Spleen (tissue), 11 donors: Measurements from ENCODE around the gene CFAP43. TPM values are rescaled to one million over a fixed set of nuclear protein-coding genes. Genes with fewer than 3 reads are reported as not detected.

Experiments used
- DNase-seq: peaks from one replicate; pipeline ENCODE4 v3.0.0-alpha.2; 2020
- H3K27ac ChIP-seq, 8 donors: fragments of 200-600 bp; sonication (generic) in 7 of 8; 1 replicate in 4 of 8; 2 replicates in 4 of 8; pipeline versions ENCODE4 v1.5.0 to v1.8.0; 2016 to 2021; ENCODE audit warnings: inconsistent platforms in 4 of 8, mild to moderate bottlenecking in 4 of 8, moderate library complexity in 1 of 8
- H3K27me3 ChIP-seq, 7 donors: fragments of 200-600 bp; sonication (generic) in 6 of 7; replicated peaks in 1 of 7; 1 replicate in 4 of 7; 2 replicates in 3 of 7; pipeline versions ENCODE4 v1.5.0 to v1.8.0; 2016 to 2021; ENCODE audit warnings: inconsistent platforms in 3 of 7, mild to moderate bottlenecking in 1 of 7
- H3K36me3 ChIP-seq, 6 donors: fragments of 200-600 bp; sonication (generic) in 5 of 6; 1 replicate in 4 of 6; 2 replicates in 2 of 6; pipeline versions ENCODE4 v1.5.0 to v1.8.0; 2016 to 2021; ENCODE audit warnings: inconsistent platforms in 2 of 6
- H3K4me1 ChIP-seq, 6 donors: fragments of 200-600 bp; sonication (generic) in 5 of 6; 1 replicate in 3 of 6; 2 replicates in 3 of 6; pipeline versions ENCODE4 v1.5.0 to v1.8.0; 2016 to 2021; ENCODE audit warnings: inconsistent platforms in 3 of 6
- H3K4me3 ChIP-seq, 8 donors: fragments of 200-600 bp; sonication (generic) in 7 of 8; 1 replicate in 4 of 8; 2 replicates in 4 of 8; pipeline versions ENCODE4 v1.5.0 to v1.8.0; 2016 to 2021; ENCODE audit warnings: inconsistent platforms in 4 of 8, mild to moderate bottlenecking in 4 of 8, moderate library complexity in 2 of 8
- H3K9me3 ChIP-seq, 8 donors: fragments of 200-600 bp; sonication (generic) in 7 of 8; 1 replicate in 4 of 8; 2 replicates in 4 of 8; pipeline versions ENCODE4 v1.5.0 to v1.8.0; 2016 to 2021; ENCODE audit warnings: inconsistent platforms in 4 of 8
- POLR2A ChIP-seq, 3 donors: fragments of 450-650 bp; IDR thresholded peaks; one replicate each; pipeline ENCODE4 v1.5.1; 2017; ENCODE audit warnings: antibody characterized with exemption in 3 of 3, mild to moderate bottlenecking in 1 of 3
- POLR2AphosphoS5 ChIP-seq, 3 donors: sonication (generic); formaldehyde crosslinking; IDR thresholded peaks; one replicate each; pipeline ENCODE4 v1.5.1; 2017; ENCODE audit warnings: antibody characterized with exemption in 3 of 3
- WGBS, 5 donors: extraction: QIAGEN DNeasy Blood & Tissue Kit in 3 of 5; methylation state at CpG; one replicate each; pipeline versions ENCODE4 v1.1.5 to v1.1.7; 2013 to 2018; 5-methylcytosine and 5-hydroxymethylcytosine counted together
- intact Hi-C: fragments of 100-400 bp; cut with DNase I; formaldehyde crosslinking; loops from one replicate; pipeline ENCODE4 v1.15.0; 2023; ENCODE audit warnings: low total_unique reads
- polyA plus RNA-seq, 3 donors: library from polyadenylated mRNA; stranded (reverse); fragments of 200-250 nt; gene quantifications; one replicate each; pipeline ENCODE4 v1.2.1, GENCODE V29; 2013
- total RNA-seq, 7 donors: library from RNA; depleted of rRNA in 3 of 7; stranded (reverse); fragments of >200 nt in 3 of 7; fragmentation: NEBNext Ultra II Directional in 4 of 7; extraction: Animal tissue kit (Norgen Biotek cat#: 25700) in 4 of 7; gene quantifications; one replicate each; pipeline versions ENCODE4 v1.1.0 to v1.2.1, GENCODE V29; 2016 to 2021
- TF ChIP-seq, protein P1 (sequence below), 11 experiments: fragments of 200-600 bp in 7 of 11; fragments of 450-650 bp in 4 of 11; sonication (generic) in 4 of 11; IDR thresholded peaks in 8 of 11; conservative IDR thresholded peaks in 3 of 11; 1 replicate in 7 of 11; 2 replicates in 4 of 11; pipeline versions ENCODE4 v1.4.0 to v1.8.0; 2016 to 2021; ENCODE audit warnings: antibody characterized with exemption in 11 of 11, inconsistent platforms in 4 of 11, mild to moderate bottlenecking in 1 of 11
- donor health status: healthy with polysubstance abuse.
- donor health status: DM: no; HTN: no; CAD: no; lungs with moderate emphysema.
- donor health status: DM: no; HTN: no; CAD: no.
- donor health status: Bipolar disorder and iron deficiency.
- donor health status: healthy.
- donor health status: DM: no; HTN: no; CAD: no.
- donor health status: DM: yes; HTN: yes; CAD: no.

The CFAP43 gene
- total and polyA plus RNA-seq, 10 donors = 0.13 to 1.1 (median 0.25) TPM; not detected in 1

DNA sequence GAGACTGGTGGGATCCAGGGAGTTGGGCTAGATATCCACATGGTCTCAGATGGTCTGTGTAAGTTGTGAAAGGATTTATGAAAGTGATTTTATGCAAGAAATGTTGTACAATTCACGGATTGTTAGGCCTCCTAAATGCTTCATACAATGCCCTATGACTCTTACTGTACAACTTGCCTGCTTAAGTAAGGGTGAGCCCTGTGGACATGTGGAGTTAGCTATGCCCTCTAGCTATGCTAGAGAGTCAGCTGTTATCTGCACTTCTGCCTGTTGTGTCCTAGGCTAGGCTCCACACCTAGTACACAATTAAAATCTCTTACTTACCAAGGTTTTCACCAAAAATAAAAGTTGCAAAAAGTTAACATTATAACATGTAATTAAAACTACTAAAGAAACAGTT lies 1.7 kb upstream of the CFAP43 start:
- peaks cover 0 to 38% (median 0%) of the 10 kb centered on the region in 7 donors for H3K27me3 ChIP-seq
- H3K9me3 ChIP-seq = peaks cover 0 to 22% (median 14%) of the 10 kb centered on the region in 8 donors
- no peak overlapping the region for H3K4me3 ChIP-seq
- no peak for DNase-seq
- intact Hi-C loops = no loop called here
- TF ChIP-seq POLR2A (IDR thresholded peaks at IDR 0.05) (no peak), POLR2AphosphoS5 (IDR thresholded peaks at IDR 0.05) (no peak)
- TF ChIP-seq, protein P1, sequence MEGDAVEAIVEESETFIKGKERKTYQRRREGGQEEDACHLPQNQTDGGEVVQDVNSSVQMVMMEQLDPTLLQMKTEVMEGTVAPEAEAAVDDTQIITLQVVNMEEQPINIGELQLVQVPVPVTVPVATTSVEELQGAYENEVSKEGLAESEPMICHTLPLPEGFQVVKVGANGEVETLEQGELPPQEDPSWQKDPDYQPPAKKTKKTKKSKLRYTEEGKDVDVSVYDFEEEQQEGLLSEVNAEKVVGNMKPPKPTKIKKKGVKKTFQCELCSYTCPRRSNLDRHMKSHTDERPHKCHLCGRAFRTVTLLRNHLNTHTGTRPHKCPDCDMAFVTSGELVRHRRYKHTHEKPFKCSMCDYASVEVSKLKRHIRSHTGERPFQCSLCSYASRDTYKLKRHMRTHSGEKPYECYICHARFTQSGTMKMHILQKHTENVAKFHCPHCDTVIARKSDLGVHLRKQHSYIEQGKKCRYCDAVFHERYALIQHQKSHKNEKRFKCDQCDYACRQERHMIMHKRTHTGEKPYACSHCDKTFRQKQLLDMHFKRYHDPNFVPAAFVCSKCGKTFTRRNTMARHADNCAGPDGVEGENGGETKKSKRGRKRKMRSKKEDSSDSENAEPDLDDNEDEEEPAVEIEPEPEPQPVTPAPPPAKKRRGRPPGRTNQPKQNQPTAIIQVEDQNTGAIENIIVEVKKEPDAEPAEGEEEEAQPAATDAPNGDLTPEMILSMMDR (IDR thresholded peaks at IDR 0.05 in 8 of 11, conservative IDR thresholded peaks at IDR 0.05 in 3 of 11) = no peak
- 60 to 93% (median 88%) methylated on average over 1 of the region's 1 CpG for WGBS, 5 donors
- H3K27ac ChIP-seq = no peak overlapping the region
- H3K4me1 ChIP-seq = peaks cover 4 to 21% (median 13%) of the 10 kb centered on the region in 6 donors
- H3K36me3 ChIP-seq = no peaks in the 10 kb centered on the region

DNA sequence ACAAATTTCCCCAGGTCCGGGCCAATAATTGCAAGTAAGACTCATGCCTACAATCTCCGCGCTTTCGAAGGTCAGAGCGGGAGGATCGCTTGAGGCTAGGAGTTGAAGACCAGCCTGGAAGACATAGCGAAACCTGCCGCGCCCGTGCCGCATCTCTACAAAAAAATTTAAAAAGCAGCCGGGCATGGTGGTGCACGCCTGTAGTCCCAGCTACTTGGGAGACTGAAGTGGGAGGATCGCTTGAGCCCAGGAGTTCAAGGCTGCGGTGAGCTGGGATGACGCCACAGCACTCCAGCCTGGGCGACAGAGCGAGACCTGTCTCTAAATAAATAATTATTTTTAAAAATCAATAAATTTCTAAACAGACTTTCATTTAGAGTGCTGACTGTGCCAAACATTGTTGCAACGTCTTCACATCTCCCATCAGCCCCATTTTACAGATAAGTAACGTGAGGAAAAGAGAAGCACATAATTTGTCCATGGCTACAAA lies 494 bp upstream of the CFAP43 start:
- H3K27me3 ChIP-seq = peaks cover 0 to 38% (median 0%) of the 10 kb centered on the region in 7 donors
- intact Hi-C loops = no loop called here
- no peak for TF ChIP-seq POLR2AphosphoS5 (IDR thresholded peaks at IDR 0.05)
- TF ChIP-seq POLR2A (IDR thresholded peaks at IDR 0.05) = no peak
- TF ChIP-seq, protein P1 (IDR thresholded peaks at IDR 0.05 in 8 of 11, conservative IDR thresholded peaks at IDR 0.05 in 3 of 11) = no peak
- H3K36me3 ChIP-seq = no peaks in the 10 kb centered on the region
- WGBS, 5 donors = 14 to 17% (median 15%) methylated on average over 20 of the region's 20 CpGs
- DNase-seq = peak; percentile 78
- peaks cover 4 to 21% (median 13%) of the 10 kb centered on the region in 6 donors for H3K4me1 ChIP-seq
- peaks cover 0 to 22% (median 14%) of the 10 kb centered on the region in 8 donors for H3K9me3 ChIP-seq
- H3K4me3 ChIP-seq = peak overlapping the region; percentile 62 to 93 (median 82)
- peak overlapping the region in 3 of 8 donors; percentile 16 to 60 (median 51) for H3K27ac ChIP-seq

DNA sequence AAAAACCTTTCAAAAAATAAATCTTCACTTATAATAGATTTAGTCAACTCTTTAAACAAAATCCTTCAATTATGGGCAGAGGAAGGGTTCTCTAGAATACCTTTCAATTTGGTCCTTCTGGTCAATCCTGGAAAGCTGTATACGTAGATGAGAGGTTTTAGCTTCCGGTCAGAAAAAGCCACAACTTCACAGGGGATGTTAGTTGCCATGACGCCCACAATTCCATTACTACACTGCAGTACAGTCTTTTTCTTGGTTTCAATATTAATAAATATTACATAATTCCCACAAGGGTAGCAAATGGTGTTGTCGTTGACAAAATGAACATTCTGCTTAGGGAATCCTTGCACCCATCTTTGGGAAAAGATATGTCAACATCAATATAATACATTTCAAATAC lies 1.7 kb downstream of the CFAP43 start:
- 59 to 81% (median 65%) methylated on average over 4 of the region's 4 CpGs for WGBS, 5 donors
- H3K4me1 ChIP-seq = peaks cover 4 to 21% (median 13%) of the 10 kb centered on the region in 6 donors
- no peak for DNase-seq
- no peak overlapping the region for H3K27ac ChIP-seq
- intact Hi-C loops = no loop called here
- no peak overlapping the region for H3K4me3 ChIP-seq
- no peaks in the 10 kb centered on the region for H3K36me3 ChIP-seq
- TF ChIP-seq, protein P1 (IDR thresholded peaks at IDR 0.05 in 8 of 11, conservative IDR thresholded peaks at IDR 0.05 in 3 of 11) = no peak
- TF ChIP-seq POLR2AphosphoS5 (IDR thresholded peaks at IDR 0.05) (no peak), POLR2A (IDR thresholded peaks at IDR 0.05) (no peak)
- peaks cover 0 to 38% (median 0%) of the 10 kb centered on the region in 7 donors for H3K27me3 ChIP-seq
- peaks cover 0 to 18% (median 12%) of the 10 kb centered on the region in 8 donors for H3K9me3 ChIP-seq

DNA sequence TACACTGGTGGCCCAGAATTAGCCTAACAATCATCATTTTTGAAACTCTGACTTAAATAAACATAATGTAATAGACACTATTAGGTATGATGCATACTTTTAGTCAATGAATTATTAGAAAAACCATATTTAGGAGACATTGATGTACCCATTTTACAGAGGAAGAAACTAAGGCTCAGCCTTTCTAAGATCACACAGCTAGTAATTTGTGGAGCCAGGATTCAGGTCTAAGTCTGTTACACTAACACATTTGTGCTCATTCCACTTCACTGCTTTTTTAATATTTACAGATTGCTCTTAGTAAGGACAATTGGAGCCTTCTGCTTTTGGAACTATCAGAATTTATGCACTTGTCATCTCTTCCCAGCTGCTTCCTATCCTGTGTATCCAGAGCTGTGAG lies 8.9 kb downstream of the CFAP43 start:
- no peak overlapping the region for H3K4me3 ChIP-seq
- H3K9me3 ChIP-seq = no peaks in the 10 kb centered on the region
- intact Hi-C loops = no loop called here
- TF ChIP-seq POLR2A (IDR thresholded peaks at IDR 0.05) (no peak), POLR2AphosphoS5 (IDR thresholded peaks at IDR 0.05) (no peak)
- TF ChIP-seq, protein P1 (IDR thresholded peaks at IDR 0.05 in 8 of 11, conservative IDR thresholded peaks at IDR 0.05 in 3 of 11) = no peak
- H3K27ac ChIP-seq = no peak overlapping the region
- no peak for DNase-seq
- no peaks in the 10 kb centered on the region for H3K36me3 ChIP-seq
- peaks cover 0 to 11% (median 0%) of the 10 kb centered on the region in 7 donors for H3K27me3 ChIP-seq
- no peaks in the 10 kb centered on the region for H3K4me1 ChIP-seq
